Measurements from ENCODE around the gene FNDC11.

The FNDC11 gene

DNA sequence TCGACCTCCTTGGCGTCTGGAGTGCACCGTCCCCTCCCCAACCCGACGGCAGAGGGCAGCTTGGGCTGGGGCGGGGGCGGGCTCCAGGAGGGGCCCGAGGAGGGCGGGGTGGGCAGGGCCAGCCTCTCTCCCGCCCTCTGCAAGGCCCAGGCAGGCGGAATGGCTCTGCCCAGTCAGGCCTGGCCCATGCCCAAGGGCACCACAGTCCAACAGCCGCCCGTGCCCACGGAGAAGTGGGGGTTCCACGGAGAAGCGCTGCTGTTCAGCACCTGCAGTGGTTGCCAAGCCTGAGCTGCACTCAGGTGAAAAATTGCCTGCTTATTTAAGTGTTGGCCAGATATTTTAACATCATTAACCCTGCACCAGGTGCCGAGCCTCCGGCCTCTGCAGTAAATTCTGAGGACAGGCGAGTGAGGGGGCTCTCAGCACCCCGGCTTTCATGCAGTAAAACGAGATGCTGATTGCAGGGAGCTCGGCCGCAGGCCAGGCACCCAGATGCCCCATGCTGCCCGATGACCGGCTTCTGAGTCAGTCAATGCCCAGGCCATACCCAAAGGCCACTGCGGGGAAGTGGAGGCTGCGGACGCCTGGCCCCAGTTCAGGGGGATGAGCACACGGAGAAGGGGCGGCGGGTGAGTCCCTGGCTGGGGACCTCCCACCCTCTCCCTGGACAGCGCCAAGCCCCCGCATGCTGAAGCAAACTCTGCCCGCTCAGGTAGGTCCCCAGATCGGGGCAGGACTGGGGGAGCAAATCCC lies 6.1 kb upstream of the FNDC11 start, which contains the start of gene SRMS:
TSS of gene SRMS (minus strand) at position 25 of the 756 bp plus-strand sequence. CDS start 286 bp downstream, outside the sequence.
- Mint-ChIP-seq H3K27ac (no peak within 1 kb of the TSS), H3K4me3 (no peak within 1 kb of the TSS), H3K27me3 (ENCODE audit: low read depth) (peaks cover 23% of the 10 kb centered on the region), H3K9me3 (no peaks in the 10 kb centered on the region), H3K36me3 (ENCODE audit: low read depth) (no peaks in the 10 kb centered on the region), H3K4me1 (ENCODE audit: low read depth) (peaks cover 9% of the 10 kb centered on the region)
- no peak for DNase-seq (ENCODE audit: low spot score)

DNA sequence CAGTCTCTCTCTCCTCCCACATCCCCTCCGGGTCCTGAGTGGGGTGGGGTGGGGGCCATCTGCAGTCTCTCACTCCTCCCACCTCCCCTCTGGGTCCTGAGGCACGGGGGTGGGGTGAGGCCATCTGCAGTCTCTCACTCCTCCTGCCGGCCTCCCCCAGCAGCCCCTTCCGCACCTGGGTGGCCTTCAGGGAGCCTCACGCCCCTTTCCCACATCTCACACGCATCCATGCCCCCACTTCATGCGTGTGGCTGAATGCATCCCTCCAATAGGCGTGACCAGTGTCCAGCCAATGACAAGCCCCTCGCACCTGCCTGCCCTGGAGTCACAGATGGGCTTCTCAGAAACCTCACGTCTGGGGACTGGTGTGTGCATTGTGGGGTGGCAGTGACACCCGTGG lies 5.4 kb upstream of the FNDC11 start:
- no peaks in the 10 kb centered on the region for H3K36me3 Mint-ChIP-seq (ENCODE audit: low read depth)
- no peak overlapping the region for H3K4me3 Mint-ChIP-seq
- H3K27me3 Mint-ChIP-seq (ENCODE audit: low read depth) = peaks cover 25% of the 10 kb centered on the region
- no peaks in the 10 kb centered on the region for H3K9me3 Mint-ChIP-seq
- H3K4me1 Mint-ChIP-seq (ENCODE audit: low read depth) = peaks cover 12% of the 10 kb centered on the region
- no peak overlapping the region for H3K27ac Mint-ChIP-seq
- DNase-seq (ENCODE audit: low spot score) = no peak

DNA sequence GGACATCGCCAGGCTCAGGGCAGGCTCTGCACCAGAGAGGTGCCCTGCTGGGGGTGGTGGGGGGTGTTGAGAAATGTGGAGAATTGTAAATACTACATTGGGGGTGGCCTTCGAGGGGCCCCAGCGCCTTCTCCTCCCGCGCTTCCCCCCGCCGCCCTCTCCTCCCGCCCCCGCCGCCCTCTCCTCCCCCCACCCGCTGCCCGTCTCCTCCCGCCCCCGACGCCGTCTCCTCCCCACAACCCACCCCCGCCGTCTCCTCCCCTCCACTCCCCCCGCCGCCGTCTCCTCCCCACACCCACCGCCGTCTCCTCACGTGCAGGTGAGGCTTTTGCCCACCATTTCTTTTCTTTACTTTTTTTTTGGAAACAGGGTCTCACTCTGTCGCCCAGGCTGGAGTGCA lies 4.9 kb upstream of the FNDC11 start:
- peaks cover 22% of the 10 kb centered on the region for H3K27me3 Mint-ChIP-seq (ENCODE audit: low read depth)
- no peak overlapping the region for H3K27ac Mint-ChIP-seq
- DNase-seq (ENCODE audit: low spot score) = no peak
- no peak overlapping the region for H3K4me3 Mint-ChIP-seq
- H3K4me1 Mint-ChIP-seq (ENCODE audit: low read depth) = peaks cover 12% of the 10 kb centered on the region
- H3K36me3 Mint-ChIP-seq (ENCODE audit: low read depth) = no peaks in the 10 kb centered on the region
- no peaks in the 10 kb centered on the region for H3K9me3 Mint-ChIP-seq

- Mint-ChIP-seq H3K4me3 (no peak overlapping the region), H3K27ac (no peak overlapping the region), H3K36me3 (ENCODE audit: low read depth) (no peaks in the 10 kb centered on the region), H3K9me3 (no peaks in the 10 kb centered on the region), H3K4me1 (ENCODE audit: low read depth) (peaks cover 12% of the 10 kb centered on the region), H3K27me3 (ENCODE audit: low read depth) (peaks cover 22% of the 10 kb centered on the region)
- DNase-seq (ENCODE audit: low spot score) = no peak
These were observed 4.2 kb upstream of the FNDC11 start for GRCh38 chr20:63549679-63550282.

GRCh38 chr20:63551068-63551467 lies 2.9 kb upstream of the FNDC11 start:
- peaks cover 12% of the 10 kb centered on the region for H3K4me1 Mint-ChIP-seq (ENCODE audit: low read depth)
- H3K4me3 Mint-ChIP-seq = no peak overlapping the region
- no peaks in the 10 kb centered on the region for H3K9me3 Mint-ChIP-seq
- peaks cover 22% of the 10 kb centered on the region for H3K27me3 Mint-ChIP-seq (ENCODE audit: low read depth)
- H3K27ac Mint-ChIP-seq = no peak overlapping the region
- H3K36me3 Mint-ChIP-seq (ENCODE audit: low read depth) = no peaks in the 10 kb centered on the region
- DNase-seq (ENCODE audit: low spot score) = no peak

GRCh38 chr20:63552481-63553249 lies 1.3 kb upstream of the FNDC11 start:
- peak; percentile 48 for DNase-seq (ENCODE audit: low spot score)
- peaks cover 12% of the 10 kb centered on the region for H3K4me1 Mint-ChIP-seq (ENCODE audit: low read depth)
- no peaks in the 10 kb centered on the region for H3K36me3 Mint-ChIP-seq (ENCODE audit: low read depth)
- H3K27me3 Mint-ChIP-seq (ENCODE audit: low read depth) = peaks cover 19% of the 10 kb centered on the region
- H3K9me3 Mint-ChIP-seq = no peaks in the 10 kb centered on the region
- H3K27ac Mint-ChIP-seq = peak overlapping the region; percentile 84
- H3K4me3 Mint-ChIP-seq = peak overlapping the region; percentile 73

DNA sequence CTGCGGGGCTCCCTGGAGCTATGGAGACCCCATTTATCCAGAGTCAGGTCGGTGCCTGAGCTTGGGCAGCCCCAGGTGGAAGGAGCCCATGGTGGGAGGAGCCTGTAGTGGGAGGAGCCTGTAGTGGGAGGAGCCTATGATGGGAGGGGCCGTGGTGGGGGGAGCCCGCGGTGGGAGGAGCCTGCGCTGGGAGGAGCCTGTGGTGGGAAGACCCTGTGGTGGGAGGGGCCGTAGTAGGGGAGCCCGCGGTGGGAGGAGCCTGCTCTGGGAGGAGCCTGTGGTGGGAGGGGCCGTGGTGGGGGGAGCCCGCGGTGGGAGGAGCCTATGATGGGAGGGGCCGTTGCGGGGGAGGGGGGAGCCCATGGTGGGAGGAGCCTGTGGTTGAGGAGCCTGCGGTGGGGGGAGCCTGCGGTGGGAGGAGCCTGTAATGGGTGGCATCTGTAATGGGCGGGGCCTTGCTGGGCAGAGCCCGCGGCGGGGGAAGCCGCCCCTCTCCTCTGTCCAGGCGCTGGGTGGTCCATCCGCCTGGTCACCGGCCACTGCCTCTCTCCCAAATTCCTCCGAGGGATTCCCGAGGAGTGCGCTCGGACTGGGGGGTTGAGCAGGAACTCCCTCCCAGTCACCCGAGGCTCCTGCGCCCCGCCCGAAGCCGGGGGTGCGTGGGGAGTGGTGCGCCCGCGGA lies 567 bp upstream of the FNDC11 start:
- peak overlapping the region; percentile 73 for H3K4me3 Mint-ChIP-seq
- H3K27me3 Mint-ChIP-seq (ENCODE audit: low read depth) = peaks cover 19% of the 10 kb centered on the region
- H3K36me3 Mint-ChIP-seq (ENCODE audit: low read depth) = no peaks in the 10 kb centered on the region
- DNase-seq (ENCODE audit: low spot score) = peak; percentile 80
- H3K27ac Mint-ChIP-seq = peak overlapping the region; percentile 84
- no peaks in the 10 kb centered on the region for H3K9me3 Mint-ChIP-seq
- peaks cover 12% of the 10 kb centered on the region for H3K4me1 Mint-ChIP-seq (ENCODE audit: low read depth)

DNA sequence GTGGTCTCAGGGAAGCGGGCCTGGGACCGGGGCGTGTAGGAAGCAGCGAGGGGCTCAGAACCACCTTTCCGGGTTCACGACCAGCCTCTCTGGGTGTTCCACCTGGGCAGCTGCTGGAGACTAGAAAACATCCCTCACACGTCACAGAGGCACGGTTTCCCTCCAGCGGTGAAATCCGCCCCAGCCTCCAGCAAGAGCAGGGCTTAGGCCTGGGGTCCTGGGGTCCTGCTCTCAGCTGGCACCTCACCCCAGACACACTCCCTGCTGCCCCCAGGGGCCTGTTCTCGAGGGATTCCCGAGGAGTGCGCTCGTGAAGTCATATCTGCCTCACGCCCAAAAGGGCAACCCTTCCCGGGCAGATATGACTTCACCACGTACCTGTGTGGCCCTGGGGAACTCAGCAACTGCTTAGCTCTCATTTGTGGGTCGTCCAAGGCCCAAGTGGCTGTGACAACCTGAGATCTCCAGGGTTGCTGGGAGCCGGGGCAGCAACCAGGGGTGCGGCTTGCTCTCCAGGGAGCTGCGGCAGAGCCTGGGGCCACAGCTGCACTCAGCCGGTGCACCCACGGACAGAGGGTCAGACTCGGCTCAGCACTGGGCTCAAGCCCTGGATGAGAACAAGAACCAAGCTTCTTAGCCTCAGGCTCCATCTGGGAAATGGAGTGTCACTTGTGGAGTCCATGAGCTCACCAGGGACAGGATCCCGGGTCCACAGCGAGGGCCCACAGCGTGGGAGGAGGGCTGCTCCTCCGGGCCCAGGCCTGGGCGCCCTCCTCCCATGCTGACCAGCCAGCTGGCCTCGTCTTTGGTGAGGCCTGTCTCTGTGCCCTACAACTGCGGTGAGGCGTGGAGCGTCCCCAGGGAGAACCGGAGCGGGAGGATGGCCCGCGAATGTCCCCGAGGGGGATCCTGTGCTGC lies 661 bp downstream of the FNDC11 start:
- Mint-ChIP-seq H3K36me3 (ENCODE audit: low read depth) (peaks cover 2% of the 10 kb centered on the region), H3K27ac (no peak overlapping the region), H3K27me3 (ENCODE audit: low read depth) (peaks cover 14% of the 10 kb centered on the region), H3K4me1 (ENCODE audit: low read depth) (peaks cover 12% of the 10 kb centered on the region), H3K4me3 (peak overlapping the region; percentile 43), H3K9me3 (no peaks in the 10 kb centered on the region)
- DNase-seq (ENCODE audit: low spot score) = no peak

DNA sequence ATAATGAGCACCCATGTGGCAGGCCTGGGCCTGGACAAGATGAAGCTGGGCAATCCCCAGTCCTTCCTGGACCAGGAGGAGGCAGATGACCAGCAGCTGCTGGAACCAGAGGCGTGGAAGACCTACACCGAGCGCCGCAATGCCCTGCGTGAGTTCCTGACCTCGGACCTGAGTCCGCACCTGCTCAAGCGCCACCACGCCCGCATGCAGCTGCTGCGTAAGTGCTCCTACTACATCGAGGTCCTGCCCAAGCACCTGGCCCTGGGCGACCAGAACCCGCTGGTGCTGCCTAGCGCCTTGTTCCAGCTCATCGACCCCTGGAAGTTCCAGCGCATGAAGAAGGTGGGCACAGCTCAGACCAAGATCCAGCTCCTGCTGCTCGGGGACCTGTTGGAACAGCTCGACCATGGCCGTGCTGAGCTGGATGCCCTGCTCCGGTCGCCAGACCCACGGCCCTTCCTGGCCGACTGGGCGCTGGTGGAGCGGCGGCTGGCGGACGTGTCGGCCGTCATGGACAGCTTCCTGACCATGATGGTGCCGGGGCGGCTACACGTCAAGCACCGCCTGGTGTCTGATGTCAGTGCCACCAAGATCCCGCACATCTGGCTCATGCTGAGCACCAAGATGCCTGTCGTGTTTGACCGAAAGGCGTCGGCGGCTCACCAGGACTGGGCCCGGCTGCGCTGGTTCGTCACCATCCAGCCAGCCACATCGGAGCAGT lies 1.9 kb downstream of the FNDC11 start:
- Mint-ChIP-seq H3K4me3 (no peak overlapping the region), H3K4me1 (ENCODE audit: low read depth) (peaks cover 12% of the 10 kb centered on the region), H3K27ac (no peak overlapping the region), H3K36me3 (ENCODE audit: low read depth) (peaks cover 5% of the 10 kb centered on the region), H3K9me3 (no peaks in the 10 kb centered on the region), H3K27me3 (ENCODE audit: low read depth) (peaks cover 11% of the 10 kb centered on the region)
- DNase-seq (ENCODE audit: low spot score) = no peak

GRCh38 chr20:63556873-63557478 lies 3.0 kb downstream of the FNDC11 start:
- Mint-ChIP-seq H3K36me3 (ENCODE audit: low read depth) (peaks cover 7% of the 10 kb centered on the region), H3K27me3 (ENCODE audit: low read depth) (peaks cover 8% of the 10 kb centered on the region), H3K9me3 (no peaks in the 10 kb centered on the region), H3K27ac (no peak overlapping the region), H3K4me3 (no peak overlapping the region), H3K4me1 (ENCODE audit: low read depth) (peaks cover 12% of the 10 kb centered on the region)
- no peak for DNase-seq (ENCODE audit: low spot score)

DNA sequence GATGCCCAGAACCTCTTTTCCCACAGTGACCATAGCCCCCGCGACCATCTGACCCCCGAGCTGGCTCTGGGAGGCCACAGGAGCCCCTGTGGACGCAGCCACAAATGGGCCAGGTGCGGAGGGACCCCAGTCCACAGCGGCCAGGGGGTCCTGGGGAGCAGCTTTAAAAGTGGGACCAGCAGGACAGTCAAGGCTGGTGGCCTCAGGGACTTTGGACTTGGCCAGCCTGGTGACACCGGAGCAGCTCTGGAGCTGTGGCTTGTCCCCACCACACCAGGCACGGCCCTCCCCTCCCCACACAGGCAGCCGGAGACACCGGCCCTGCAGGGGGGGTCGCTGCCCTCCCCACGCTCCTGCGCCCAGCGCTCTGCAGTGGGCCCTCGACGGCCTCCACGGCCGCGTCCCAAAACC lies 3.5 kb downstream of the FNDC11 start:
- H3K36me3 Mint-ChIP-seq (ENCODE audit: low read depth) = peaks cover 7% of the 10 kb centered on the region
- no peaks in the 10 kb centered on the region for H3K9me3 Mint-ChIP-seq
- no peak for DNase-seq (ENCODE audit: low spot score)
- peaks cover 7% of the 10 kb centered on the region for H3K27me3 Mint-ChIP-seq (ENCODE audit: low read depth)
- H3K4me3 Mint-ChIP-seq = no peak overlapping the region
- no peak overlapping the region for H3K27ac Mint-ChIP-seq
- peaks cover 7% of the 10 kb centered on the region for H3K4me1 Mint-ChIP-seq (ENCODE audit: low read depth)

- Mint-ChIP-seq H3K9me3 (no peaks in the 10 kb centered on the region), H3K27ac (no peak overlapping the region), H3K4me3 (no peak overlapping the region), H3K36me3 (ENCODE audit: low read depth) (peaks cover 7% of the 10 kb centered on the region), H3K27me3 (ENCODE audit: low read depth) (no peaks in the 10 kb centered on the region), H3K4me1 (ENCODE audit: low read depth) (no peaks in the 10 kb centered on the region)
- DNase-seq (ENCODE audit: low spot score) = no peak
These were observed 5.0 kb downstream of the FNDC11 start for GRCh38 chr20:63558804-63559484.
